ENCODE data around the gene SPECC1L. TPM values are rescaled to one million over a fixed set of nuclear protein-coding genes. Genes with fewer than 3 reads are reported as not detected.

SPECC1L gene
- total RNA-seq, 2 donors from 2014 or later = 23.1 to 26.0 TPM

GRCh38 chr22:24431309-24432034 is 160.8 kb downstream of the SPECC1L start:
- 87 to 96% methylated on average over 3 to 9 of the region's 9 CpGs for WGBS, 2 donors
- DNase-seq (no peak), ATAC-seq (no peak)
- Histone ChIP-seq H3K4me3 (no peak overlapping the region), H3K27ac (no peak overlapping the region), H3K27me3 (no peaks in the 10 kb centered on the region), H3K4me1 (peaks cover 20% of the 10 kb centered on the region), H3K9me3 (no peaks in the 10 kb centered on the region), H3K36me3 (replicated peaks in 1 of 2; ENCODE audit: insufficient read depth in 1 of 2, low read depth in 2 of 2) (no peaks in the 10 kb centered on the region)
- TF ChIP-seq CTCF (IDR thresholded peaks at IDR 0.05) = no peak
- no peak for TF ChIP-seq POLR2A (IDR thresholded peaks at IDR 0.05)
- intact Hi-C loops (cut with DNase I) = no loop called here

GRCh38 chr22:24432059-24432853 is 161.6 kb downstream of the SPECC1L start:
- no peaks in the 10 kb centered on the region for H3K27me3 ChIP-seq
- H3K36me3 ChIP-seq (replicated peaks in 1 of 2; ENCODE audit: insufficient read depth in 1 of 2, low read depth in 2 of 2) = no peaks in the 10 kb centered on the region
- WGBS, 2 donors = 60 to 70% methylated on average over 13 to 17 of the region's 17 CpGs
- H3K9me3 ChIP-seq = no peaks in the 10 kb centered on the region
- TF ChIP-seq CTCF (IDR thresholded peaks at IDR 0.05) (no peak), POLR2A (IDR thresholded peaks at IDR 0.05) (no peak)
- peak; percentile 30 for ATAC-seq
- intact Hi-C loops (cut with DNase I) = no loop called here
- peak in 3 of 4 donors; percentile 42 to 65 (median 61) for DNase-seq
- peaks cover 20% of the 10 kb centered on the region for H3K4me1 ChIP-seq
- H3K4me3 ChIP-seq = no peak overlapping the region
- H3K27ac ChIP-seq = peak overlapping the region in 1 of 4 donors; percentile 29

GRCh38 chr22:24433001-24433827 is 162.6 kb downstream of the SPECC1L start:
- Histone ChIP-seq H3K4me1 (peaks cover 20% of the 10 kb centered on the region), H3K27me3 (no peaks in the 10 kb centered on the region), H3K36me3 (replicated peaks in 1 of 2; ENCODE audit: insufficient read depth in 1 of 2, low read depth in 2 of 2) (no peaks in the 10 kb centered on the region), H3K27ac (peak overlapping the region in 1 of 4 donors; percentile 43), H3K4me3 (no peak overlapping the region), H3K9me3 (no peaks in the 10 kb centered on the region)
- WGBS, 2 donors = 93 to 96% methylated on average over 20 to 23 of the region's 34 CpGs
- intact Hi-C loops (cut with DNase I) = no loop called here
- ATAC-seq (no peak), DNase-seq (no peak)
- TF ChIP-seq CTCF (IDR thresholded peaks at IDR 0.05) = no peak
- TF ChIP-seq POLR2A (IDR thresholded peaks at IDR 0.05) = no peak

GRCh38 chr22:24433828-24434470 is 163.3 kb downstream of the SPECC1L start:
- DNase-seq (peak in 1 of 4 donors; percentile 55), ATAC-seq (peak; percentile 7)
- WGBS, 2 donors = 79 to 85% methylated on average over 4 to 10 of the region's 12 CpGs
- peak overlapping the region in 2 of 4 donors; percentile 24 to 43 for H3K27ac ChIP-seq
- intact Hi-C loops (cut with DNase I) = no loop called here
- H3K27me3 ChIP-seq = no peaks in the 10 kb centered on the region
- TF ChIP-seq CTCF (IDR thresholded peaks at IDR 0.05) (no peak), POLR2A (IDR thresholded peaks at IDR 0.05) (no peak)
- H3K36me3 ChIP-seq (replicated peaks in 1 of 2; ENCODE audit: insufficient read depth in 1 of 2, low read depth in 2 of 2) = no peaks in the 10 kb centered on the region
- peaks cover 18% of the 10 kb centered on the region for H3K4me1 ChIP-seq
- H3K4me3 ChIP-seq = no peak overlapping the region
- H3K9me3 ChIP-seq = no peaks in the 10 kb centered on the region

Measured in body of pancreas (tissue), 4 donors.